ENCODE measurements around the gene CNST.
"Not testable (repeated sequence)": the region's sequence is repeated elsewhere in the genome, so short reads cannot be mapped to it uniquely, and the experiment has no call there.

CNST gene

DNA sequence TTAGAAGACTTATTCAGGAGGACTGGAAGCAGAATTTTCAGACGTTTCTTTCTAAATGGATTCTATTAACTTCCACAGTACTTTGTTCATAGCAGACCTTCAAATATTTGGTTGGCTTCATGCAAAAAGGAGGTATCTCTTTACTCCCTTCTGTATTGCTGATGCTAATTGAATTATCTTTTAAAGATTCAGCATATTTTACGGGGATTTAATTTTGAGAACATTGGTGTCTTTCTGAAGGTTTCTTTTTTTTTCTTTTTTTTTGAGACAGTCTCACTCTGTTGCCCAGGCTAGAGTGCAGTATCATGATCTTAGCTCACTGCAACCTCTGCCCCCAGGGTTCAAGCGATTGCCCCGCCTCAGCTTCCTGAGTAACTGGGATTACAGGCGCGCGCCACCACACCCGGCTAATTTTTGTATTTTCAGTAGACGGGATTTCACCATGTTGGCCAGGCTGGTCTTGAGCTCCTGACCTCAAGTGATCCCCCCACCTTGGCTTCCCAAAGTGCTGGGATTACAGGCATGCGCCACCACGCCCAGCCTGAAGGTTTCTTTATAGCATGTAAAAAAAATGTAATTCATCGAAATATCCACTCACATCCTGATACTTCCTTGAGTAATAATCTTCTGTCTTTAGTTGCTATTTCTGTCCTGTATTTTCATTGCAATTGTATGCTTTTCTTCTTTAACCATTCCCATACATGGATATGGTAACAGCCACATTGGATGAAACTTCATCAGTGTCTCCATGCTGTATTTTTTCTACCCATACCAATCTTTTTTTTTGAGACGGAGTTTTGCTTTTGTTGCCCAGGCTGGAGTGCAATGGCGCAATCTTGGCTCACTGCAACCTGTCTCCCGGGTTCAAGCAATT is 14.5 kb downstream of the CNST start:
- Histone ChIP-seq H3K27ac (no peak overlapping the region), H3K4me3 (no peak overlapping the region), H3K9me3 (peaks cover 4% of the 10 kb centered on the region), H4K20me1 (peaks cover 38% of the 10 kb centered on the region; the same call in 1 of the 2 replicates), H3K4me2 (0 out of 2 replicates have a peak overlapping the region, but pooled peaks have one; percentile 54), H3K36me3 (peaks cover 47% of the 10 kb centered on the region), H3K27me3 (no peaks in the 10 kb centered on the region), H3K9ac (no peak overlapping the region), H3K4me1 (peaks cover 45% of the 10 kb centered on the region)
- no peak for TF ChIP-seq Cebpa-rat (IDR thresholded peaks at IDR 0.05)

DNA sequence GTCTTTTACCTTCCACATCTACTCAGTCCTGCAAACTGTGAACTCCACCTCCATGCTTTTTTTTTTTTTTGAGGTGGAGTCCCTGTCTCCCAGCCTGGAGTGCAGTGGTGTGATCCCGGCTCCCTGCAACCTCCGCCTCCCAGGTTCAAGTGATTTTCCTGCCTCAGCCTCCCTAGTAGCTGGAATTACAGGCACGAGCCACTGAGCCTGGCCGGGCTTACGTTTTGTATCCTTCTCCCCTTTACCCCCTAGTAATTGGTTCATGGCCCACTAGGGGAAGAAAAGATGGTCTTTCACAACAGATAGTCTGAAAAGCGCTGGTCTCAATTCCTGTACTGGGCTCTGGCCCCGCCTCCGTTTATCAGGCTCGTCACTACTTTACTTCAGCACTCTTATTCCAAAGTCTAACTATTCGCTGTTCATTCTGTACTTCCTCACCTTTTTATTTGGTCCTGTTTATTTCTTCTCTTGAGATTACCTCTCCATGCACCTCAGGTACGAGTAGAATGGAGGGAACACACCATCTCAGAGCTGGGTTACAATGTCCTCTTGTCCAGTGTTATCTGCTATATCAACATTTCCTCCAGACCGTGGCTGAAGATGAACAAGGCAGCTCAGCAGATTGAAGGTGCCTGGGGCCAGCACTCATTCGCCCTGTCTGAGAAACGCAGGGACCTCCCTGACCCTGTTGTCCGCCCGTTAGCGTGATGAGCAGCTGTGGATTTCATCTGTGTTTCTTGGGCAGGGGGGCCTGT is 16.2 kb downstream of the CNST start:
- no peak overlapping the region for H3K4me2 ChIP-seq
- no peaks in the 10 kb centered on the region for H3K27me3 ChIP-seq
- peaks cover 48% of the 10 kb centered on the region for H3K36me3 ChIP-seq
- H3K9me3 ChIP-seq: no peaks in the 10 kb centered on the region
- peaks cover 38% of the 10 kb centered on the region; the same call in 1 of the 2 replicates for H4K20me1 ChIP-seq
- no peak overlapping the region for H3K27ac ChIP-seq
- H3K4me1 ChIP-seq: peaks cover 34% of the 10 kb centered on the region
- no peak for TF ChIP-seq Cebpa-rat (IDR thresholded peaks at IDR 0.05)
- H3K4me3 ChIP-seq: no peak overlapping the region
- no peak overlapping the region for H3K9ac ChIP-seq

DNA sequence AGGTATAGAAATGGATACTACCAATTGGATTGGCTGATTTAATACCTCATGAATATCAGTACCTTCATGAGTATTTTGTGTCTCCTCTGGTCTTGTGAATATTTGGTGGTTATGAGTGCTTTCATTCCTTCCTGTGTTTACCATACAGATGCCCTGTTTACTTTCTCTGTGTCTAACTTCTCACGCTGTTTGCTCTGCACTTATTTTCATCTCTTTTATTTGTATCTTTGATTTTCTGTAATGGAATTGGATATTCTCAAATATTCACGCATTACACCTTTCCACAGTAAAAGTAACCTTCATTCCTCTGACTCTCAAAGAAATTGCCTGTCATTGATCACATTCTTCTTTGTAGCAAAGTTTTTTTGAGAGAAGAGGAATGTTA is 16.8 kb downstream of the CNST start:
- Histone ChIP-seq H4K20me1 (peaks cover 38% of the 10 kb centered on the region; the same call in 1 of the 2 replicates), H3K27me3 (no peaks in the 10 kb centered on the region), H3K4me1 (peaks cover 28% of the 10 kb centered on the region), H3K27ac (no peak overlapping the region), H3K9ac (no peak overlapping the region), H3K36me3 (peaks cover 48% of the 10 kb centered on the region), H3K9me3 (no peaks in the 10 kb centered on the region), H3K4me2 (no peak overlapping the region), H3K4me3 (no peak overlapping the region)
- no peak for TF ChIP-seq Cebpa-rat (IDR thresholded peaks at IDR 0.05)

DNA sequence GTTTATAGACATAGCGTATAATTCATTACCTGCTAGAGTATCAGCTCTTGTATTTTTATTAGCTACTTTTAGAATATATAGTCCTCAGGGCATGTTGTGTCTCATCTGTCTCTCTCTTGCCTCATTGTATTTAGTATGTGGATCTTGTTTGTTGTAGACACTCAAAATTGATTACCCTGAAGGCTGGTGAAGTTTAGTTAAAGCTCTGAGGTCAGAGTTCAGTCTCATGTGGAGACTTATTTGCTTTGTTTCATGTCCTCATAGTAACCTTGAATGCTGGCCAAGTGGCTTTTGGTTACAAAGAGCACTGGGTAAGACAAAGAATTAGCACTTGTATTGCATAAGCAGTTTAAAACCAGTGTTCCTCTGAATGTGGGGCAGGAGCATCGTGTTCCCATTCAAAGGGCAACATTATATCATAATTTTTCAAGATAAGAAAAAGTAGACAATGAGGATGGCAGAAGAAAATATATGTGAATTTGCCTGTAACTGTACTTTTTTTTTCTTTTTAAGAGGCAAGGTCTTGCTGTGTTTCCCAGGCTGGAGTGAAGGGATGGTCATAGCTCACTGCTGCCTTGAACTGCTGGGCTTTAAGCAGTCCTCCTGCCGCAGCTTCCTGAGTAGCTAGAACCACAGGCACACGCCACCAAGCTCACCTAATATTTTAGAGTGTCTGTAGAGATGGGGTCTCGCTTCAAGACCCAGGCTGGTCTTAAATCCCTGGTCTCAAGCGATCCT is 17.4 kb downstream of the CNST start:
- H3K4me2 ChIP-seq: no peak overlapping the region
- H3K4me1 ChIP-seq: peaks cover 22% of the 10 kb centered on the region

DNA sequence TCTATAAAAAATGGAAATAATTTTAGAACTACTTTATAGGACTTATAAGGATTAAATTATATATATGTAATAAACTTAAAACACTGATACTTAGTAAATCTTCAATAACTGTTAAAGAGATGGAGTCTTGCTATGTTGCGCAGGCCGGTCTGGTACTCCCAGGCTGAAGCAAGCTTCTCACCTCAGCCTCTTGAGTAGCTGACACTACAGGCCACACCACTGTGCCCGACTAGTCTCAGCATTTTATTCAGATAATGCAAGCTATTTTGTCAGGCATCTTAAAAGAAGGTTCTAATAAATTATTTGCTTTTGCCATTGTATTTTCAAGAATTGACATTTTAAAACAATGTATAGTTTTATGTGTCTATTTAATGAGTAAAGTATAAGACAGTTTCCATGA is 20.8 kb downstream of the CNST start:
- Histone ChIP-seq H3K4me2 (no peak overlapping the region), H3K27ac (no peak overlapping the region), H3K9ac (no peak overlapping the region)

More for the DNA sequence above, 17.4 kb downstream of the CNST start:
- Histone ChIP-seq H4K20me1 (peaks cover 37% of the 10 kb centered on the region; the same call in 1 of the 2 replicates), H3K9ac (no peak overlapping the region), H3K27ac (no peak overlapping the region), H3K4me3 (no peak overlapping the region), H3K27me3 (no peaks in the 10 kb centered on the region), H3K36me3 (peaks cover 48% of the 10 kb centered on the region), H3K9me3 (no peaks in the 10 kb centered on the region; the same call in 1 of the 2 replicates)
- TF ChIP-seq Cebpa-rat (IDR thresholded peaks at IDR 0.05): no peak

DNA sequence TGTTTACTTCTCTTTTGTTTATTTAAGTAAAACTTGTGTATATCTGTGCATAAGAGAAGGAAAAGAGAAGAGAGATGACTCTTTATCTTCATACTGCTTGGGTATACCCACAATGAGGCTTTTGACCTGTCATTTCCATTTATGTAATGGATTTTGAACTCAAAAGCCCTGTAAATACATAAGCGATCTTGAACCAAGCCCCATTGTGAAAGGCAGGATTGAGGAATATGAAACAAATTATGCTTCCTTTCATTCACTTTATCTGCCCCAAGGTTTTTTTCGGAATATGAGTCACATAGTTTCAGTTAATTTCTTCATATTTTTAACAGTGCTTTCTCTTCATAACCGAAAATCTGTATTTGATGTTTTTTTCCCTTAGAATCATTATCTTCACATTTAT is 21.4 kb downstream of the CNST start:
- no peaks in the 10 kb centered on the region for H3K4me1 ChIP-seq
- peaks cover 22% of the 10 kb centered on the region; the same call in 1 of the 2 replicates for H4K20me1 ChIP-seq
- no peaks in the 10 kb centered on the region for H3K27me3 ChIP-seq
- peaks cover 55% of the 10 kb centered on the region for H3K36me3 ChIP-seq
- H3K9me3 ChIP-seq: peaks cover 19% of the 10 kb centered on the region
- TF ChIP-seq Cebpa-rat (IDR thresholded peaks at IDR 0.05): no peak
- H3K27ac ChIP-seq: no peak overlapping the region
- H3K4me3 ChIP-seq: no peak overlapping the region
- H3K9ac ChIP-seq: no peak overlapping the region
- H3K4me2 ChIP-seq: no peak overlapping the region

More for the DNA sequence above, 20.8 kb downstream of the CNST start:
- H3K4me3 ChIP-seq: no peak overlapping the region
- no peaks in the 10 kb centered on the region for H3K27me3 ChIP-seq
- H3K36me3 ChIP-seq: peaks cover 55% of the 10 kb centered on the region
- no peak for TF ChIP-seq Cebpa-rat (IDR thresholded peaks at IDR 0.05)
- peaks cover 18% of the 10 kb centered on the region for H3K9me3 ChIP-seq
- peaks cover 26% of the 10 kb centered on the region; the same call in 1 of the 2 replicates for H4K20me1 ChIP-seq
- H3K4me1 ChIP-seq: no peaks in the 10 kb centered on the region

DNA sequence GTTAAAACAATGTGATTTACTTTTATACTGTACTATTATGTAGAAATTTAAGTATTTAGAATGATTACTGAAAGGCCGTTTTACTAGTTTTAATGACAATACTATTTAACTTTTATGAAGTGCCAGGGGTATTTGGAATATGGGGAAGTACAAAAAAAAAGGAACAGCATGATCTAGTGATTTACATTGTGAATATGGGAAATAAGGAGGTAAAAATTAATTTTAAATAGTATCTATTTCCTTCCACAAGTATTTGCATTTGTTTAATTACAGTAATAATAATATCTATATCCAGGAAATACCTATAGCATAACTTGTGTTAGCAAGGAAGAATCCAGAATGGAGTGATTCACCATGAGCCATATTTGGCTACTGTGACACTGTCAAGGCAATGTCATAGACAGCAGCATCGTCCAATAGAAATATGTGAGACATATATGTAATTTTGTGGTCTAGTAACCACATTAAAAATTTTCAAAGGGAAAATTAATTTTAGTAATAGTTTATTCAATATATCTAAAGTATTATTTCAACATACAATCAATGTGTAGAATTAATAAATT is 22.0 kb downstream of the CNST start:
- Histone ChIP-seq H4K20me1 (peaks cover 22% of the 10 kb centered on the region; the same call in 1 of the 2 replicates), H3K27me3 (no peaks in the 10 kb centered on the region), H3K27ac (no peak overlapping the region), H3K4me1 (no peaks in the 10 kb centered on the region), H3K9ac (no peak overlapping the region), H3K36me3 (peaks cover 53% of the 10 kb centered on the region), H3K4me3 (no peak overlapping the region), H3K9me3 (peaks cover 19% of the 10 kb centered on the region), H3K4me2 (no peak overlapping the region)
- TF ChIP-seq Cebpa-rat (IDR thresholded peaks at IDR 0.05): no peak

DNA sequence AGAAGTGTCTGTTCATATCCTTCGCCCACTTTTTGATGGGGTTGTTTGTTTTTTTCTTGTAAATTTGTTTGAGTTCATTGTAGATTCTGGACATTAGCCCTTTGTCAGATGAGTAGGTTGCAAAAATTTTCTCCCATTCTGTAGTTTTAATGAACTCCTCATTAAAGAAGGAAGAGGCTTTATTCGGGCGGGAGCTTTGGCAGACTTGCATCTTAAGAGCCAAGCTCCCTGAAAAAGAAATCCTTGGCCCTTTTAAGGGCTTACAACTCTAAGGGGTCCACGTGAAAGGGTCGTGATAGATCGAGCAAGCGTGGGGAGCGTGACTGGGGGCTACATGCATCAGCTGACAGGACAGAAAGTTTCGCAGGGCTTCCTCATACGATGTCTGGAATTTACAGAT is 23.7 kb downstream of the CNST start:
- not testable (repeated sequence) for H3K4me3 ChIP-seq, H3K9ac ChIP-seq, H3K4me1 ChIP-seq, H3K27me3 ChIP-seq, H3K27ac ChIP-seq, H4K20me1 ChIP-seq, H3K4me2 ChIP-seq
- Histone ChIP-seq H3K36me3 (peaks cover 54% of the 10 kb centered on the region), H3K9me3 (peaks cover 19% of the 10 kb centered on the region)

DNA sequence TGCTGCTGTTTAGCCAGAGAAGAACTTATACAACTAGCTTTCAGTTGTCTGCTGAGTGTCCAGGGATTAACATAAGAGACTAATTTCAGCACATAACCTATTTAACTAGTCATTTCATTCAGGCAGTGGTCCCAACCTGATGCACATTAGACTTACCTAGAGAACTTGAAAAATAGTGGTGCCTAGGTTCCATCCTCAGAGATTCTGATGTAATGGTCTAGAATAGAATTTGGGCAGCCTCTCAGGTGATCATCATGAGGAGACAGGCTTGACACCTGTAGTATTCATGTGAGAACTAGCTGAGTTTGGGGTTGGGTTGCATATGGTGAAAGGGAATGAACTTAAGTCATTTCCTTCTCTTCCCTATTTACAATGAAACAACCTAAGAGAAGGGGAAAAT is 24.8 kb downstream of the CNST start:
- peaks cover 23% of the 10 kb centered on the region for H3K9me3 ChIP-seq
- no peak overlapping the region for H3K9ac ChIP-seq
- H4K20me1 ChIP-seq: peaks cover 4% of the 10 kb centered on the region; the same call in 1 of the 2 replicates
- no peaks in the 10 kb centered on the region for H3K4me1 ChIP-seq
- peaks cover 54% of the 10 kb centered on the region for H3K36me3 ChIP-seq
- H3K4me3 ChIP-seq: no peak overlapping the region
- TF ChIP-seq Cebpa-rat (IDR thresholded peaks at IDR 0.05): no peak
- no peak overlapping the region for H3K4me2 ChIP-seq
- H3K27me3 ChIP-seq: no peaks in the 10 kb centered on the region
- H3K27ac ChIP-seq: no peak overlapping the region
